ENCODE results near the gene DEAF1.
A peak's percentile ranks its signal among the peaks of the same experiment; 100 is the strongest.

Gene DEAF1

GRCh38 chr11:605286-606129 is 89.5 kb downstream of the DEAF1 start:
- Histone ChIP-seq H3K4me3 (ENCODE audit: low read depth, low read length) (no peak overlapping the region), H3K36me3 (peaks cover 42% of the 10 kb centered on the region), H3K4me1 (peaks cover 9% of the 10 kb centered on the region), H3K9me3 (no peaks in the 10 kb centered on the region), H3K27me3 (no peaks in the 10 kb centered on the region)
- no peak for TF ChIP-seq CTCF (IDR thresholded peaks at IDR 0.05; ENCODE audit: low read depth, low read length)
- DNase-seq = no peak

GRCh38 chr11:603154-603553 is 91.9 kb downstream of the DEAF1 start:
- no peak for DNase-seq
- no peaks in the 10 kb centered on the region for H3K9me3 ChIP-seq
- no peaks in the 10 kb centered on the region for H3K27me3 ChIP-seq
- H3K4me1 ChIP-seq = peaks cover 9% of the 10 kb centered on the region
- TF ChIP-seq CTCF (IDR thresholded peaks at IDR 0.05; ENCODE audit: low read depth, low read length) = no peak
- peaks cover 41% of the 10 kb centered on the region for H3K36me3 ChIP-seq
- H3K4me3 ChIP-seq (ENCODE audit: low read depth, low read length) = no peak overlapping the region

GRCh38 chr11:601573-602245 is 93.3 kb downstream of the DEAF1 start:
- no peak for TF ChIP-seq CTCF (IDR thresholded peaks at IDR 0.05; ENCODE audit: low read depth, low read length)
- H3K36me3 ChIP-seq = peaks cover 26% of the 10 kb centered on the region
- H3K4me1 ChIP-seq = peaks cover 8% of the 10 kb centered on the region
- H3K27me3 ChIP-seq = no peaks in the 10 kb centered on the region
- H3K4me3 ChIP-seq (ENCODE audit: low read depth, low read length) = no peak overlapping the region
- DNase-seq = no peak
- H3K9me3 ChIP-seq = no peaks in the 10 kb centered on the region

- H3K4me1 ChIP-seq = no peaks in the 10 kb centered on the region
- H3K36me3 ChIP-seq = peaks cover 8% of the 10 kb centered on the region
- H3K9me3 ChIP-seq = no peaks in the 10 kb centered on the region
- H3K4me3 ChIP-seq (ENCODE audit: low read depth, low read length) = no peak overlapping the region
- no peak for DNase-seq
- H3K27me3 ChIP-seq = no peaks in the 10 kb centered on the region
- no peak for TF ChIP-seq CTCF (IDR thresholded peaks at IDR 0.05; ENCODE audit: low read depth, low read length)
Observed at GRCh38 chr11:598005-598680, 96.9 kb downstream of the DEAF1 start.

GRCh38 chr11:597166-597725 is 97.8 kb downstream of the DEAF1 start:
- no peaks in the 10 kb centered on the region for H3K27me3 ChIP-seq
- DNase-seq = no peak
- no peaks in the 10 kb centered on the region for H3K9me3 ChIP-seq
- peaks cover 16% of the 10 kb centered on the region for H3K36me3 ChIP-seq
- TF ChIP-seq CTCF (IDR thresholded peaks at IDR 0.05; ENCODE audit: low read depth, low read length) = 0 out of 2 replicates have a peak, but pooled peaks have one; percentile 5
- H3K4me3 ChIP-seq (ENCODE audit: low read depth, low read length) = no peak overlapping the region
- H3K4me1 ChIP-seq = no peaks in the 10 kb centered on the region

Data from BE2C (cell line).